Measurements from ENCODE around the gene C19orf25.
A peak's percentile ranks its signal among the peaks of the same experiment; 100 is the strongest.
"Not testable (repeated sequence)": the region's sequence is repeated elsewhere in the genome, so short reads cannot be mapped to it uniquely, and the experiment has no call there.

The C19orf25 gene

GRCh38 chr19:1481893-1482360, 2.9 kb upstream of the C19orf25 start:
- DNase-seq (ENCODE audit: low read depth in 2 of 2), result no peak

GRCh38 chr19:1481224-1481892, 2.3 kb upstream of the C19orf25 start:
- no peak for DNase-seq (ENCODE audit: low read depth in 2 of 2)

- not testable (repeated sequence) for DNase-seq (ENCODE audit: low read depth in 2 of 2)
These were observed 2.0 kb downstream of the C19orf25 start for GRCh38 chr19:1477056-1477455.

- DNase-seq (ENCODE audit: low read depth in 2 of 2), result no peak
These were observed 3.1 kb downstream of the C19orf25 start for GRCh38 chr19:1475751-1476437.

DNA sequence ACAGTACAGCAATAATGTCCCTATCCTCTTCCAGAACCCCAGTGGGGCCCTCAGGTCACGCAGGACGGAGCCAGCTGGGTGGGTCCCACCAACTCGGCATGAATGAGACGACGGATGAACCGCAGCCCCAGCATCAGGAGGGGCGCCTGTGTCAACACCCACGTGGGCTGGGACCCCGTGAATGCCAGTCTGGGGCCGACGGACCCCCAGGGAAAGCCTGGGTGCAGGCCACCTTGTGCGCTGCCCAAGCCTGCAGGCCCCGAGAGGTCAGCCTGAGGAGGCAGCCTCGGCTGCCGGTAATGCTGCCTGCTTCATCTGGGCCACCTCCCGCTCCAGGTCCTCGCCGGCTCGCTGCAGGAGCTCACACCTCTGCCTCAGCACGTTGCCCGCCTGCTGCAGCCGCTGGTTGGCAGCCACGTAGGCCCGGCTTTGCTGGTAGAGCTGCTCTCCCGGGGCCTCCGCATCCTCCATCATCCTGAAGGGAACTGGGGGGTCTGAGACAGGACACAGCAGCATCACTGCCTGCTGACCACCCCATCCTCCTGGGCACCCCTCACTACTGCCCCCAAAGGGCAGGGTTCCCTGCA, 4.2 kb downstream of the C19orf25 start:
- DNase-seq (ENCODE audit: low read depth in 2 of 2), result no peak

GRCh38 chr19:1474011-1474764, 4.8 kb downstream of the C19orf25 start:
- no peak for DNase-seq (ENCODE audit: low read depth in 2 of 2)

GRCh38 chr19:1473085-1473851, 5.7 kb downstream of the C19orf25 start:
- no peak for DNase-seq (ENCODE audit: low read depth in 2 of 2)

DNA sequence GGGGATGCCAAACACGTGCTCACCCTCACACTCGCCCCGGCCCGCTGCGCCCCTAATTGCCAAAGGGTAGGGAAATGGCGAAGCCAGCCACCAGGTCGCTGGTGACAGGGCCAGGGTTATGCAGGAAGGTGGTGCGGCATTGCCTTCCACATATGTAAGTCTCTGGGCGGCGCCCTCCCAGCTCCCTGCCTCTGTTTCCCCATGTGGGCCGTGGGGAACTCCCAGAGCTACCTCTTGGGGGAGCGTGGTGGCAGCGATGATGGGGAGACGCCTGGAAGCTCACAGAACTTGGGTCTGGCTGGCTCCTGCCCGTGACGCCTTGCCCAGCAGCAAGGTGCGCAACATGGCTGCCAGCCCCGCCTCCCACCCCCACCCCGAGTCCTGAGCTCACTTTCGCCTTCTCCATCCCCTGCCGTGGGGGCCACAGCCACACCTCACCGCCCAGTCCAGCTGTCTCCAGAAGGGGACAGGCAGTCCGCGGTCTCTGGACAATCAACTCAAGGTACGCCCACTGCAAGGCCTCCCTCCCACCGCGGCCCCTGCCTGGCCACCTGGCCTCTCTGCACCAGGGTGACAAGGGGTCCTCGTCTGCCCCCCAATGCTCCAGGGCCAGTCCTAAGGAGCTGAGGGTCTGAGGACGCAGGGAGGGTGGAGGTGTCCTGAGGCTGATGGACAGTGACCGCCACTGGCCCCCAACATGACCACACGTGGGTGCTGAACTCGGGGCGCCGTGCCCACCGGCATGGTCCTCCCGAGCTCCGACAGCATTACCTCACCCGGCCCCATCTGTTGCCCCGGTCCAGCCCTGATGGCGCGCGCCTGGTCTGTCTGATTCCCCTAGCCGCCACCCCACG, 6.6 kb downstream of the C19orf25 start:
- no peak for DNase-seq (ENCODE audit: low read depth in 2 of 2)

GRCh38 chr19:1471515-1472160, 7.4 kb downstream of the C19orf25 start:
- no peak for DNase-seq (ENCODE audit: low read depth in 2 of 2)

DNA sequence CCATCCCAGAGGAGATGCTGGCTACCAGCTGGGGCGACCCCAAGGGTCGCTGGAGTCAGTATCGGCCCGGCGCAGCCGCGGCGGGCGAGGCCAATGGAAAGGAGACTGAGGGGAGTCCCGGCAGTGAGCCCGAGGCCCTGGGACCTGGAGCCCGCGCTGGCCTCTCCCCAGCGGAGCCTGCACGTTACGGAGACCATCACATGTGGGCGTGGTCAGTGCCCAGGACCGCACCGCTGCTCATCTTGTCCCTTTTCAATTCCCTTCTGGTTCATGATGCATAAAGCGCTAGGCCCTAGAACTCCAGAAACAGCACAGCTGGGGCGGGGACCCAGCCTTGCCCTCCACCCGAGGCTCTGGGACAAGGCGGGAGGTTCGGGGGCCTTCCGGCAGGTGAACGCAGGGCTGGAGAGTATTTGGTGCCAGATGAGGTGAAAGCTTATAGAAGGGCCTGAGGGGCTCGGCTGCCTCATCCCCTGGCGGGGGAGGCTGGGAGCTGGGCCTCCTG, 8.0 kb downstream of the C19orf25 start:
- DNase-seq (ENCODE audit: low read depth in 2 of 2), result no peak

DNA sequence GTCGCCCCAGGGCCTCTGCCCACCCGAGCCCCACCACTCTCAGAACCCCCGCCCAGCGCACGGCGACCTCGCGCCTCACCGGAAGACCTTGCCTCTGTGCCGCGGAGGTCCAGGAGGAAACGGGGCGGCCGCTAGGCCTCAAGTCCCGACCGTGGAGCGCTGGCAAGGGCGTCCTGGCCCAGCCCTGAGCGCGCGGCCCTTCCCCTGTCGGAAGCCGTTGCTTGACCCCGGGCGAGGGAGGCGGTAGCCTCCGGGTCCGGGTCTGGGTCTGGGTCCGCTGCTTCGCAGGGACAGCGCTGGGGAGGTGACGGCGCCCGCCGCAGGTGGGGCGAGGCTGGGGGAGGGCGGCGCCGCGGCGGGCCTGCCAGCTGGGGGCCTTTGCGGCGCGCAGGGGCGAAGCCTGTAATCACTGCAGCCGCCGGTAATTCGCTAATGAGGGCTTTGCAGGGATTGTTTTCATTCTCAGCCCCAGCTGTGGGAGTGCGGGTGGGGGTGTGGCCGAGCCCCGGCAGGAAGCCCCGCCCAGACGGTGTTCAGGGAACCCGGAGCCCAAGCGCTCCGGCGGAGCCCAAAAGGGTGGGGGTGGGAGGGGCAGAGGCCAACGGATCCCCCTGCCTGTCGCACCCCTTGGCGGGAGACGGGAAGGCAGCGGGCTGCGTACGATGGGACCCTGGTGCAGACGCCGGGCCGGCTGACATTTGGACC, 8.6 kb downstream of the C19orf25 start:
- DNase-seq (ENCODE audit: low read depth in 2 of 2), result peak; percentile 39 to 50

- DNase-seq (ENCODE audit: low read depth in 2 of 2), result no peak
These were observed 9.0 kb downstream of the C19orf25 start for GRCh38 chr19:1470055-1470304.

DNA sequence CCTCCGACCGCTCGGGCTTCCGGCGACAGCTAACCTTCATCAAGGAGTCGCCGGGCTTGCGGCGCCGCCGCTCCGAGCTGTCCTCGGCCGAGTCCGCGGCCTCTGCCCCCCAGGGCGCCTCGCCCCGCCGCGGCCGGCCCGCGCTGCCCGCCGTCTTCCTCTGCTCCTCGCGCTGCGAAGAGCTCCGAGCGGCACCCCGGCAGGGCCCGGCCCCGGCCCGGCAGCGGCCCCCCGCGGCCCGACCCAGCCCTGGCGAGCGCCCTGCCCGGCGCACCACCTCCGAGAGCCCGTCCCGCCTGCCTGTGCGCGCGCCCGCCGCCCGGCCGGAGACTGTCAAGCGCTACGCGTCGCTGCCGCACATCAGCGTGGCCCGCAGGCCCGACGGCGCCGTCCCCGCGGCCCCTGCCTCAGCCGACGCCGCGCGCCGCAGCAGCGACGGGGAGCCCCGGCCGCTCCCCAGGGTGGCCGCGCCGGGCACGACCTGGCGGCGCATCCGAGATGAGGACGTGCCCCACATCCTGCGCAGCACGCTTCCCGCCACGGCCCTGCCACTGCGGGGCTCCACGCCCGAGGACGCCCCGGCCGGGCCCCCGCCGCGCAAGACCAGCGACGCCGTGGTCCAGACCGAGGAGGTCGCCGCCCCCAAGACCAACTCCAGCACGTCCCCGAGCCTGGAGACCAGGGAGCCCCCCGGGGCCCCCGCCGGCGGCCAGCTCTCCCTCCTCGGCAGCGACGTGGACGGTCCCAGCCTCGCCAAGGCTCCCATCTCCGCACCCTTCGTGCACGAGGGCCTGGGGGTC, 9.6 kb downstream of the C19orf25 start:
- DNase-seq (ENCODE audit: low read depth in 2 of 2), result no peak

GRCh38 chr19:1468821-1469254, 10.2 kb downstream of the C19orf25 start:
- DNase-seq (ENCODE audit: low read depth in 2 of 2), result no peak

GRCh38 chr19:1468274-1468820, 10.7 kb downstream of the C19orf25 start:
- DNase-seq (ENCODE audit: low read depth in 2 of 2), result no peak

DNA sequence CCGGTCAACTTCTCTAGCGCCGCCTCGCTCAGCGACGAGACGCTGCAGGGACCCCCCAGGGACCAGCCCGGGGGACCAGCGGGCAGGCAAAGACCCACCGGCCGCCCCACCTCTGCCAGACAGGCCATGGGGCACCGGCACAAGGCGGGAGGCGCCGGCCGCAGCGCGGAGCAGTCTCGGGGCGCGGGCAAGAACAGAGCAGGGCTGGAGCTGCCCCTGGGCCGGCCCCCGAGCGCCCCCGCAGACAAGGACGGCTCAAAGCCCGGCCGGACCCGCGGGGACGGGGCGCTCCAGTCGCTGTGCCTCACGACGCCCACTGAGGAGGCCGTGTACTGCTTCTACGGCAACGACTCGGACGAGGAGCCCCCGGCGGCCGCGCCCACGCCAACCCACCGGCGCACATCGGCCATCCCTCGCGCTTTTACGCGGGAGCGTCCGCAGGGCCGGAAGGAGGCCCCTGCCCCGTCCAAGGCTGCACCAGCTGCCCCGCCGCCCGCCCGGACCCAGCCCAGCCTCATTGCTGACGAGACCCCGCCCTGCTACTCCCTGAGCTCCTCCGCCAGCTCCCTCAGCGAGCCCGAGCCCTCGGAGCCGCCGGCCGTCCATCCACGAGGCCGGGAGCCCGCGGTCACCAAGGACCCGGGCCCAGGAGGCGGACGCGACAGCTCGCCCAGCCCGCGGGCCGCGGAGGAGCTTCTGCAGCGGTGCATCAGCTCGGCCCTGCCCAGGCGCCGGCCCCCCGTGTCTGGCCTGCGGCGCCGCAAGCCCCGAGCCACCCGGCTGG, 11.3 kb downstream of the C19orf25 start:
- no peak for DNase-seq (ENCODE audit: low read depth in 2 of 2)

GRCh38 chr19:1467215-1467489, 11.9 kb downstream of the C19orf25 start:
- no peak for DNase-seq (ENCODE audit: low read depth in 2 of 2)
